Measurements from ENCODE around the gene RAB3B. TPM values are rescaled to one million over a fixed set of nuclear protein-coding genes. Genes with fewer than 3 reads are reported as not detected.

RAB3B gene
- total and polyA plus RNA-seq, 2 experiments from 2014 or later: 9.7 to 24.7 TPM

Small RNAs within 50 kb of the gene (small RNA-seq; reads per million reads assigned to genes)
- gene RN7SL290P (not detected), gene RNA5SP48 (not detected)

Other genes starting within 250 kb of the RAB3B start
- 77.3 and 82.2 TPM in 2 replicates for gene NRDC, start 112.0 kb downstream of the RAB3B start, total RNA-seq
- 89.4 and 115 TPM in 2 replicates for gene NRDC, start 112.0 kb downstream of the RAB3B start, polyA plus RNA-seq
- gene KTI12, start 43.1 kb upstream of the RAB3B start, total RNA-seq: 9.6 and 14.8 TPM in 2 replicates
- gene KTI12, start 43.1 kb upstream of the RAB3B start, polyA plus RNA-seq: 10.4 and 11.4 TPM in 2 replicates
- gene TXNDC12, start 64.5 kb upstream of the RAB3B start, total RNA-seq: 81.0 and 89.5 TPM in 2 replicates
- 86.2 and 91.1 TPM in 2 replicates for gene TXNDC12, start 64.5 kb upstream of the RAB3B start, polyA plus RNA-seq
- gene BTF3L4, start 65.6 kb upstream of the RAB3B start, total RNA-seq: 73.9 and 80.2 TPM in 2 replicates
- 58.6 and 67.5 TPM in 2 replicates for gene BTF3L4, start 65.6 kb upstream of the RAB3B start, polyA plus RNA-seq
- gene ZFYVE9, start 151.4 kb upstream of the RAB3B start, total RNA-seq: 29.0 and 31.0 TPM in 2 replicates
- 3.2 and 4.6 TPM in 2 replicates for gene ZFYVE9, start 151.4 kb upstream of the RAB3B start, polyA plus RNA-seq